Heart left ventricle (tissue), 16 donors: Measurements from ENCODE around the gene APOL4. TPM values are rescaled to one million over a fixed set of nuclear protein-coding genes. Genes with fewer than 3 reads are reported as not detected.

Experiments
- ATAC-seq, 4 donors: fragments of 200-7000 bp; cut with Tn5 transposase; one replicate each; pipeline ENCODE4 v1.9.1; 2020 to 2022; ENCODE audit warnings: moderate library complexity in 4 of 4, mild to moderate bottlenecking in 3 of 4, moderate number of reproducible peaks in 1 of 4
- DNase-seq, 5 donors: peaks; one replicate each; pipeline ENCODE4 v3.0.0-alpha.2; 2020
- H3K27ac ChIP-seq, 12 donors: fragments of 200-600 bp; sonication (generic) in 4 of 12; one replicate each; pipeline versions ENCODE4 v1.5.0 to v1.8.0; 2016 to 2022; ENCODE audit warnings: mild to moderate bottlenecking in 2 of 12
- H3K27me3 ChIP-seq, 9 donors: fragments of 200-600 bp; sonication (generic) in 2 of 9; one replicate each; pipeline versions ENCODE4 v1.5.1 to v1.8.0; 2016 to 2022; ENCODE audit warnings: mild to moderate bottlenecking in 3 of 9
- H3K36me3 ChIP-seq, 9 donors: fragments of 200-600 bp; sonication (generic) in 2 of 9; one replicate each; pipeline versions ENCODE4 v1.5.0 to v1.8.0; 2018 to 2022; ENCODE audit warnings: mild to moderate bottlenecking in 2 of 9
- H3K4me1 ChIP-seq, 12 donors: fragments of 200-600 bp; sonication (generic) in 4 of 12; one replicate each; pipeline versions ENCODE4 v1.5.0 to v1.8.0; 2016 to 2022; ENCODE audit warnings: mild to moderate bottlenecking in 3 of 12
- H3K4me3 ChIP-seq, 12 donors: fragments of 200-600 bp; sonication (generic) in 4 of 12; one replicate each; pipeline versions ENCODE4 v1.5.0 to v1.8.0; 2017 to 2022; ENCODE audit warnings: mild to moderate bottlenecking in 9 of 12, moderate library complexity in 4 of 12
- H3K9me3 ChIP-seq, 12 donors: fragments of 200-600 bp; sonication (generic) in 4 of 12; one replicate each; pipeline versions ENCODE4 v1.5.0 to v1.8.0; 2016 to 2022; ENCODE audit warnings: mild to moderate bottlenecking in 1 of 12
- CTCF ChIP-seq, 12 donors: fragments of 200-600 bp; sonication (generic) in 4 of 12; IDR thresholded peaks; one replicate each; pipeline versions ENCODE4 v1.5.0 to v1.8.0; 2018 to 2022; ENCODE audit warnings: antibody characterized with exemption in 12 of 12, mild to moderate bottlenecking in 5 of 12
- POLR2A ChIP-seq, 2 donors: fragments of 450-650 bp; IDR thresholded peaks; one replicate each; pipeline ENCODE4 v1.6.1; 2017; ENCODE audit warnings: antibody characterized with exemption in 2 of 2, mild to moderate bottlenecking in 2 of 2, moderate library complexity in 2 of 2
- WGBS, 4 donors: extraction: QIAGEN DNeasy Blood & Tissue Kit in 2 of 4; methylation state at CpG; one replicate each; pipeline versions ENCODE4 v1.1.5 to v1.1.7; 2013 to 2018; 5-methylcytosine and 5-hydroxymethylcytosine counted together
- intact Hi-C, 10 donors: fragments of 100-400 bp; cut with DNase I; formaldehyde crosslinking; loops; one replicate each; pipeline versions ENCODE4 v1.11.1 to v1.14.2; 2022
- polyA plus RNA-seq, 2 donors: library from polyadenylated mRNA; stranded (reverse); fragments of 200-250 nt; gene quantifications; one replicate each; pipeline ENCODE4 v1.2.3, GENCODE V29; 2013
- total RNA-seq, 9 donors: library from RNA; depleted of rRNA in 2 of 9; stranded (reverse); fragments of >200 nt in 2 of 9; fragmentation: NEBNext Ultra II Directional in 3 of 9; extraction: Animal tissue kit (Norgen Biotek cat#: 25700) in 3 of 9; gene quantifications; one replicate each; pipeline versions ENCODE4 v1.1.0 to v1.2.4, GENCODE V29; 2016 to 2023
- donor health status: ischemic (EF 13 %, LVEDD 7.1; RV severe dilation, severe dysfunction).
- donor health status: healthy with polysubstance abuse.
- donor health status: DM: no; HTN: yes; CAD: no.
- donor health status: DM: no; HTN: no; CAD: no.
- donor health status: ischemic (EF 25% LVEDD 6.9; RV normal size, moderate dysfunction).
- donor health status: ischemic (EF 25% LVEDD 5.7; RV mildly dilated, moderate dysfunction).
- donor health status: healthy.
- donor health status: DM: yes; HTN: yes; CAD: no.
- donor health status: ischemic (EF 35%, LVEDD 5.7; RV mildly dilated, moderate dysfunction).
- donor health status: nonischemic (EF 11% LVEDD 7.7; RV severe dilation, severe dysfunction).
- donor health status: DM: yes; HTN: yes; CAD: no.
- donor health status: PGD.
- donor health status: ischemic (EF 29% LVEDD 5.4; RV normal size, mild dysfunction).
- donor health status: nonischemic (EF 23%, LVEDD 6.1; RV moderate dilation, normal function).

Gene APOL4
- total and polyA plus RNA-seq, 11 donors = 1.7 to 26.5 (median 4.0) TPM; not detected in 2

- H3K4me1 ChIP-seq = peaks cover 14 to 64% (median 52%) of the 10 kb centered on the region in 12 donors
- peak; percentile 50 to 88 (median 72) for TF ChIP-seq CTCF (IDR thresholded peaks at IDR 0.05)
- TF ChIP-seq POLR2A (IDR thresholded peaks at IDR 0.05) = peak; percentile 10 to 88
- intact Hi-C loops = loop anchor here in 8 of 10 donors (1.0 to 10.0 kb wide), 5 partner anchors 38 to 95 kb away; partner anchors contain the start of gene APOL4 (in 1 of the 8)
These were observed 38.0 kb upstream of the APOL4 start, which contains the start of gene APOL2 for GRCh38 chr22:36239401-36240171. APOL2 (minus strand) TSS chr22:36239527; CDS start chr22:36233162, 6,365 bp downstream.

GRCh38 chr22:36239150-36239400 is 37.5 kb upstream of the APOL4 start:
- 0 to 1% (median 0%) methylated on average over 4 of the region's 4 CpGs for WGBS, 4 donors
- Histone ChIP-seq H3K36me3 (peaks cover 0 to 33% (median 5%) of the 10 kb centered on the region in 9 donors), H3K27ac (peak overlapping the region; percentile 78 to 98 (median 92)), H3K27me3 (no peaks in the 10 kb centered on the region), H3K4me3 (peak overlapping the region; percentile 56 to 86 (median 72)), H3K9me3 (peaks cover 0 to 10% (median 0%) of the 10 kb centered on the region in 12 donors), H3K4me1 (peaks cover 9 to 64% (median 52%) of the 10 kb centered on the region in 12 donors)
- intact Hi-C loops = loop anchor here in 7 of 10 donors (1.0 to 10.0 kb wide), 4 partner anchors 38 to 84 kb away; partner anchors contain the start of gene APOL4 (in 1 of the 7)
- DNase-seq (peak in 1 of 5 donors; percentile 37), ATAC-seq (peak; percentile 6 to 42 (median 22))
- no peak for TF ChIP-seq CTCF (IDR thresholded peaks at IDR 0.05)
- no peak for TF ChIP-seq POLR2A (IDR thresholded peaks at IDR 0.05)

More at GRCh38 chr22:36239401-36240171, 38.0 kb upstream of the APOL4 start, which contains the start of gene APOL2:
- ATAC-seq (peak; percentile 94 to 98 (median 96)), DNase-seq (peak; percentile 90 to 95 (median 92))
- Histone ChIP-seq H3K4me3 (peak within 1 kb of the TSS; percentile 56 to 86 (median 72)), H3K27me3 (no peaks in the 10 kb centered on the region), H3K27ac (peak within 1 kb of the TSS; percentile 78 to 98 (median 92)), H3K36me3 (peaks cover 0 to 28% (median 3%) of the 10 kb centered on the region in 9 donors), H3K9me3 (peaks cover 0 to 10% (median 0%) of the 10 kb centered on the region in 12 donors)
- WGBS, 4 donors = 12 to 21% (median 16%) methylated on average over 13 of the region's 13 CpGs

GRCh38 chr22:36238373-36239149 is 37.0 kb upstream of the APOL4 start:
- peaks cover 6 to 59% (median 47%) of the 10 kb centered on the region in 12 donors for H3K4me1 ChIP-seq
- peaks cover 0 to 10% (median 0%) of the 10 kb centered on the region in 12 donors for H3K9me3 ChIP-seq
- H3K4me3 ChIP-seq = peak overlapping the region; percentile 56 to 86 (median 72)
- H3K36me3 ChIP-seq = peaks cover 0 to 38% (median 5%) of the 10 kb centered on the region in 9 donors
- H3K27ac ChIP-seq = peak overlapping the region; percentile 78 to 98 (median 92)
- intact Hi-C loops = loop anchor here in 7 of 10 donors (1.0 to 10.0 kb wide), 4 partner anchors 37 to 84 kb away; partner anchors contain the start of gene APOL4 (in 1 of the 7)
- DNase-seq (peak in 1 of 5 donors; percentile 50), ATAC-seq (peak; percentile 37 to 45 (median 43))
- TF ChIP-seq CTCF (IDR thresholded peaks at IDR 0.05) (no peak), POLR2A (IDR thresholded peaks at IDR 0.05) (no peak)
- no peaks in the 10 kb centered on the region for H3K27me3 ChIP-seq
- 0 to 7% (median 3%) methylated on average over 5 of the region's 5 CpGs for WGBS, 4 donors
